Measurements from ENCODE around the gene ZNF527. TPM values are rescaled to one million over a fixed set of nuclear protein-coding genes. Genes with fewer than 3 reads are reported as not detected.

Gene ZNF527
- total RNA-seq, 4 donors from 2014 or later, result 4.5 to 5.9 (median 5.3) TPM

- Histone ChIP-seq H3K4me3 (no peak overlapping the region), H3K36me3 (peaks cover 0 to 51% of the 10 kb centered on the region in 2 donors), H3K27ac (no peak overlapping the region), H3K27me3 (no peaks in the 10 kb centered on the region), H3K4me1 (peaks cover 0 to 29% (median 0%) of the 10 kb centered on the region in 3 donors), H3K9me3 (no peaks in the 10 kb centered on the region)
- no peak for ATAC-seq
- 100% methylated on average over 1 of the region's 5 CpGs; no CpG with 5 or more reads in 1 of the 2 donors for WGBS, 2 donors (ENCODE audit: low coverage in 1 of 2)
- TF ChIP-seq EP300 (IDR thresholded peaks at IDR 0.05) (no peak), POLR2AphosphoS5 (IDR thresholded peaks at IDR 0.05) (no peak), POLR2A (IDR thresholded peaks at IDR 0.05) (no peak), CTCF (IDR thresholded peaks at IDR 0.05) (no peak)
Observed at GRCh38 chr19:37342753-37343152, 28.1 kb upstream of the ZNF527 start.

GRCh38 chr19:37346091-37346490, 24.8 kb upstream of the ZNF527 start:
- Histone ChIP-seq H3K4me1 (peaks cover 0 to 5% (median 0%) of the 10 kb centered on the region in 3 donors), H3K27me3 (no peaks in the 10 kb centered on the region), H3K9me3 (no peaks in the 10 kb centered on the region), H3K36me3 (peaks cover 6 to 83% of the 10 kb centered on the region in 2 donors), H3K27ac (no peak overlapping the region), H3K4me3 (no peak overlapping the region)
- 67 to 93% methylated on average over 6 of the region's 6 CpGs for WGBS, 2 donors (ENCODE audit: low coverage in 1 of 2)
- ATAC-seq, result no peak
- TF ChIP-seq CTCF (IDR thresholded peaks at IDR 0.05) (no peak), POLR2AphosphoS5 (IDR thresholded peaks at IDR 0.05) (no peak), EP300 (IDR thresholded peaks at IDR 0.05) (no peak), POLR2A (IDR thresholded peaks at IDR 0.05) (no peak)

GRCh38 chr19:37348060-37348459, 22.8 kb upstream of the ZNF527 start:
- ATAC-seq, result no peak
- H3K4me1 ChIP-seq, result no peaks in the 10 kb centered on the region
- H3K4me3 ChIP-seq, result no peak overlapping the region
- no peaks in the 10 kb centered on the region for H3K9me3 ChIP-seq
- no peak overlapping the region for H3K27ac ChIP-seq
- TF ChIP-seq POLR2AphosphoS5 (IDR thresholded peaks at IDR 0.05) (no peak), CTCF (IDR thresholded peaks at IDR 0.05) (no peak), POLR2A (IDR thresholded peaks at IDR 0.05) (no peak), EP300 (IDR thresholded peaks at IDR 0.05) (no peak)
- WGBS, 2 donors (ENCODE audit: low coverage in 1 of 2), result 95 to 97% methylated on average over 3 of the region's 3 CpGs
- no peaks in the 10 kb centered on the region for H3K27me3 ChIP-seq
- H3K36me3 ChIP-seq, result peaks cover 6 to 95% of the 10 kb centered on the region in 2 donors

- peaks cover 1 to 98% of the 10 kb centered on the region in 2 donors for H3K36me3 ChIP-seq
- H3K27me3 ChIP-seq, result no peaks in the 10 kb centered on the region
- TF ChIP-seq POLR2AphosphoS5 (IDR thresholded peaks at IDR 0.05), result no peak
- TF ChIP-seq CTCF (IDR thresholded peaks at IDR 0.05), result no peak
- no peak for TF ChIP-seq EP300 (IDR thresholded peaks at IDR 0.05)
- no peak for TF ChIP-seq POLR2A (IDR thresholded peaks at IDR 0.05)
- H3K27ac ChIP-seq, result no peak overlapping the region
- H3K9me3 ChIP-seq, result peaks cover 0 to 8% (median 0%) of the 10 kb centered on the region in 3 donors
- no peaks in the 10 kb centered on the region for H3K4me1 ChIP-seq
- no peak for ATAC-seq
- no peak overlapping the region for H3K4me3 ChIP-seq
Observed at GRCh38 chr19:37353968-37354367, 16.9 kb upstream of the ZNF527 start.

GRCh38 chr19:37355901-37356300, 15.0 kb upstream of the ZNF527 start:
- Histone ChIP-seq H3K9me3 (peaks cover 0 to 10% (median 0%) of the 10 kb centered on the region in 3 donors), H3K4me1 (no peaks in the 10 kb centered on the region), H3K27ac (no peak overlapping the region), H3K27me3 (no peaks in the 10 kb centered on the region), H3K36me3 (peaks cover 0 to 98% of the 10 kb centered on the region in 2 donors), H3K4me3 (no peak overlapping the region)
- ATAC-seq, result no peak
- TF ChIP-seq POLR2A (IDR thresholded peaks at IDR 0.05) (no peak), POLR2AphosphoS5 (IDR thresholded peaks at IDR 0.05) (no peak), EP300 (IDR thresholded peaks at IDR 0.05) (no peak), CTCF (IDR thresholded peaks at IDR 0.05) (no peak)
- 97 to 98% methylated on average over 4 of the region's 4 CpGs for whole genome bisulfite sequencing, 2 donors (ENCODE audit: low coverage in 1 of 2)

Measured in gastroesophageal sphincter (tissue), 4 donors.